Stimulated activated memory B cell treated with anti-CD40 and anti-IgM and Interleukin-4, amounts not matched to agents 10 μg/mL and 1 μg/mL and 100 μg/mL, for 72 hours (primary cell): ENCODE results near the gene TAOK2.
"Not testable (repeated sequence)": the region's sequence is repeated elsewhere in the genome, so short reads cannot be mapped to it uniquely, and the experiment has no call there.

ENCODE experiments used
- ATAC-seq: fragments of 150-1000 bp; cut with Tn5 transposase; 2 replicates; pipeline ENCODE4 v1.10.0; 2021
- H3K27ac Mint-ChIP-seq: one replicate; pipeline ENCODE4 v1.8.0; 2022; ENCODE audit warnings: mild to moderate bottlenecking, mixed read lengths
- H3K27me3 Mint-ChIP-seq: one replicate; pipeline ENCODE4 v1.8.0; 2022; ENCODE audit warnings: mixed read lengths
- H3K36me3 Mint-ChIP-seq: one replicate; pipeline ENCODE4 v1.8.0; 2022; ENCODE audit warnings: mixed read lengths
- H3K4me1 Mint-ChIP-seq: one replicate; pipeline ENCODE4 v1.8.0; 2022; ENCODE audit warnings: mixed read lengths
- H3K4me3 Mint-ChIP-seq: one replicate; pipeline ENCODE4 v1.8.0; 2022; ENCODE audit warnings: mild to moderate bottlenecking, moderate library complexity, mixed read lengths
- H3K9me3 Mint-ChIP-seq: one replicate; pipeline ENCODE4 v1.8.0; 2022; ENCODE audit warnings: mixed read lengths

The TAOK2 gene

DNA sequence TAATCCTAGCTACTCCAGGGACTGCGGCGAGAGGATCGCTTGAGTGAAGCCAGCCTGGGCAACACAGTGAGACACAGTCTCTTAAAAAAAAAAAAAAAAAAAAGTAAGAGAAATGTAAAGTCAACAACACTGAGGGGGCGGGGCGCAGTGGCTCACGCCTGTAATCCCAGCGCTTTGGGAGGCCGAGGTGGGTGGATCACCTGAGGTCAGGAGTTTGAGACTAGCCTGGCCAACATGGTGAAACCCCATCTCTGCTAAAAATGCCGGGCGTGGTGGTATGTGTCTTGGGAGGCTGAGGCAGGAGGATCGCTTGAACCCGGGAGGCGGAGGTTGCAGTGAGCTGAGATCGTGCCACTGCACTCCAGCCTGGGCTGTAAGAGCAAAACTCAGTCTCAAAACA, 38.9 kb downstream of the TAOK2 start:
- H3K27me3 Mint-ChIP-seq = peaks cover 65% of the 10 kb centered on the region
- peaks cover 21% of the 10 kb centered on the region for H3K4me1 Mint-ChIP-seq
- not testable (repeated sequence) for H3K36me3 Mint-ChIP-seq, H3K27ac Mint-ChIP-seq, H3K4me3 Mint-ChIP-seq, H3K9me3 Mint-ChIP-seq, ATAC-seq

DNA sequence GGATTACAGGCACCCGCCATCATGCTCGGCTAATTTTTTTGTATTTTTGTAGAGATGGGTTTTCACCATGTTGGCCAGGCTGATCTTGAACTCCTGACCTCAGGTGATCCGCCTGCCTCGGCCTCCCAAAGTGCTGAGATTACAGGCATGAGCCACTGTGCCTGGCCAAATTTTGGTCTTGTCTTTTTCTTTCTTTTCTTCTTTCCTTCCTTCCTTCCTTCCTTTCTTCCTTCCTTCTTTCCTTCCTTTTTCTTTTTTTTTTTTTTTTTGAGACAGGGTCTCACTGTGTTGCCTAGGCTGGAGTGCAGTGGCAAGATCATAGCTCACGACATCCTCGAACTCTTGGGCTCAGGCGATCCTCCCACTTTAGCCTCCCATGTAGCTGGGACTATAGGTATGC, 41.8 kb downstream of the TAOK2 start:
- not testable (repeated sequence) for H3K4me3 Mint-ChIP-seq, H3K9me3 Mint-ChIP-seq, ATAC-seq, H3K36me3 Mint-ChIP-seq, H3K27ac Mint-ChIP-seq
- Mint-ChIP-seq H3K27me3 (peaks cover 39% of the 10 kb centered on the region), H3K4me1 (peaks cover 14% of the 10 kb centered on the region)

DNA sequence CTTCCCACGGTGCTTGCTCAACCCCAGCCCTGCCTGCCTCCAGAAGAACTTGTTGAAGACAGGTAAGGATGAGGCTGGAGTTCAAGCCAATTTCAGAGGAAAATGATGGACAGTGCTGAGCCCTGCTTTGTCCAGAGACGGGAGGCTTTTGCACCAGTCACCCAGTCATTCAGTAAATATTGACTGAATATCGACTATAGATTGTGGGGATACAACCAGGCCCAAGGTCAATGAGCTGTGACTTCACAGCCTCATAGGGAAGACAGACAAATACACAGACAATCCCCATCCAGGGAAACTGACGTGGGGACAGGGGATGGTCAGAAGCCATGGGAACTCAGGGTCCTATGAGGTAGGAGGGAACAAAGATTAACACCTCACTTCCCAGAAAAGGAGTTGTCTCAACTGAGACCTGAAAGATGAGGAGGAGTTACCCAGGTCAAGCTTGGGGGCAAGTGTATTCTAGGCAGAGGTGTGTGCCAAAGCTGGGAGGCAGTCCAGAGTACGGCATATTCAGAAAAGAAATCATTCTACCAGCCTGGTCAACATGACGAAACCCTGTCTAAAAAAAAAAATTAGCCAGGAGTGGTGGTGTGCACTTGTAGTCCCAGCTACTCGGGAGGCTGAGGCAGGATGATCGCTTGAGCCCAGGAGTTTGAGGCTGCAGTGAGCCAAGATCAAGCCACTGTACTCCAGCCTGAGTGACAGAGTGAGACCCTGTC, 43.0 kb downstream of the TAOK2 start:
- Mint-ChIP-seq H3K4me3 (no peak overlapping the region), H3K36me3 (no peaks in the 10 kb centered on the region), H3K9me3 (no peaks in the 10 kb centered on the region), H3K27me3 (peaks cover 28% of the 10 kb centered on the region), H3K4me1 (peaks cover 20% of the 10 kb centered on the region), H3K27ac (no peak overlapping the region)
- ATAC-seq = no peak

DNA sequence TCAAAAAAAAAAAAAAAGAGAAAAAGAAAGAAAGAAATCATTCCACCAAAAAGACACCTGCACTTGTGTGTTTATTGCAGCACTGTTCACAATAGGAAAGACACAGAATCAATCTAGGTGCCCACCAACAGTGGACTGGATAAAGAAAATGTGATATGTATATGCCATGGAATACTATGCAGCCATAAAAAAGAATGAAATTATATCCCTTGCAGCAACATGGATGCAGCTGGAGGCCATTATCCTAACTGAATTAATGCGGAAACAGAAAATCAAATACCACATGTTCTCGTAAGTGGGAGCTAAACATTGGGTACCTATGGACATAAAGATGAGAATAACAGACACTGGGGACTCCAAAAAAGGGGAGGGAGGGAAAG, 43.6 kb downstream of the TAOK2 start:
- H3K27ac Mint-ChIP-seq = no peak overlapping the region

DNA sequence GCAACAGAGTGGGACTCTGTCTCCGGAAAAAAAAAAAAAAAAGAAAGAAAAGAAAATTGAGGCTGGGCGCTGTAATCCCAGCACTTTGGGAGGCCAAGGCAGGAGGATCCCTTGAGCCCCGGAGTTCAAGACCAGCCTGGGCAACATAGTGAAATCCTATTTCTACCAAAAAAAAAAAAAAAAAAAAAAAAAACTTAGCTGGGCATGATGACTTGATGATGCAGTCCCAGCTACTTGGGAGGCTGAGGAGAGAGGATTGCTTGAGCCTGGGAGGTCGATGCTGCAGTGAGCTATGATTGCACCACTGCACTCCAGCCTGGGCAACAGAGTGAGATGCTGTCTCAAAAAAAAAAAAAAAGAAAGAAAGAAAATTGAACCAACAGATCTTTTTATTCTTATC, 44.3 kb downstream of the TAOK2 start:
- not testable (repeated sequence) for H3K27ac Mint-ChIP-seq, H3K36me3 Mint-ChIP-seq, ATAC-seq, H3K9me3 Mint-ChIP-seq, H3K4me3 Mint-ChIP-seq
- Mint-ChIP-seq H3K4me1 (peaks cover 15% of the 10 kb centered on the region), H3K27me3 (peaks cover 21% of the 10 kb centered on the region)

More for the DNA sequence above, 43.6 kb downstream of the TAOK2 start:
- Mint-ChIP-seq H3K27me3 (peaks cover 23% of the 10 kb centered on the region), H3K36me3 (no peaks in the 10 kb centered on the region), H3K4me3 (no peak overlapping the region), H3K9me3 (no peaks in the 10 kb centered on the region), H3K4me1 (peaks cover 15% of the 10 kb centered on the region)
- ATAC-seq = no peak

DNA sequence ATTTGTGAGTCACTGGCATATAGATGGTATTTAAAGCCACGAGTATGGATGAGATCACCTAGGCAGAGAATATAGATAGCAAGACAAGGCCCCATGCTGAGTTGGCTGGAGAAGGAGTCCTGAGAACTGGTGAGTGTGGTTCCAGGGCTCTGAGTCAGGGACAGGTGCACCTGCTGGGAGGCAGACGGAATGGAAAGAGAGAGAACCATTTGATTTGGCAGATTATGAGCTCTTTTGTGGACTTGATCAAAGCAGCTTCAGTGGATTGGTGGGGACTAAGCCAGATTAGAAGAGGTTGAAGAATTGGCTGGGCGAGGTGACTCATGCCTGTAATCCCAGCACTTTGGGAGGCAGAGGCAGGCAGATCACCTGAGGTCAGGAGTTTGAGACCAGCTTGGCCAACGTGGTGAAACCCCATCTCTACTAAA, 45.1 kb downstream of the TAOK2 start:
- no peak overlapping the region for H3K27ac Mint-ChIP-seq
- peaks cover 15% of the 10 kb centered on the region for H3K4me1 Mint-ChIP-seq
- H3K36me3 Mint-ChIP-seq = no peaks in the 10 kb centered on the region
- no peaks in the 10 kb centered on the region for H3K9me3 Mint-ChIP-seq
- peaks cover 29% of the 10 kb centered on the region for H3K27me3 Mint-ChIP-seq
- H3K4me3 Mint-ChIP-seq = no peak overlapping the region
- ATAC-seq = no peak

DNA sequence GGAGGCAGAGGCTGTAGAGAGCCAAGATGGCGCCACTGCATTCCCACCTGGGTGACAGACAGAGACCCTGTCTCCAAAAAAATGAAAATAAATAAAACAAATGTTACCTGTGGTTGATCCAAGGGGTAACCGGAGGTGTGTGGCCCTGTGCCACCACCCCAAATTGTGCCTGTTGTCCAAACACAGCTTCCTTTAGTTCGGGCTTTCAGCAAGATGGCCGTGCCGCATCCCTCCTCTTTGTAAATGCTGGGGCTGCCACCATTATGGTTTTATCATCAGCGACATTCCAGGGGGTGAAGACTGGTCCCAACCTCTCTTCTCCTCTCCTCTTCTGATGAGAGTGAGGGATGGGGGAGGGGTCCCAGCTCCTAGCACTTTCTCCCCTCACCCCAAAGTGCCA, 49.2 kb downstream of the TAOK2 start, which contains the start of gene C16orf92:
TSS of gene C16orf92 (plus strand) at position 312 of the 400 bp plus-strand sequence. CDS start 143 bp downstream, outside the sequence.
- Mint-ChIP-seq H3K27ac (no peak within 1 kb of the TSS), H3K4me1 (peaks cover 21% of the 10 kb centered on the region), H3K4me3 (no peak within 1 kb of the TSS), H3K9me3 (no peaks in the 10 kb centered on the region), H3K27me3 (peaks cover 43% of the 10 kb centered on the region), H3K36me3 (no peaks in the 10 kb centered on the region)
- no peak for ATAC-seq

DNA sequence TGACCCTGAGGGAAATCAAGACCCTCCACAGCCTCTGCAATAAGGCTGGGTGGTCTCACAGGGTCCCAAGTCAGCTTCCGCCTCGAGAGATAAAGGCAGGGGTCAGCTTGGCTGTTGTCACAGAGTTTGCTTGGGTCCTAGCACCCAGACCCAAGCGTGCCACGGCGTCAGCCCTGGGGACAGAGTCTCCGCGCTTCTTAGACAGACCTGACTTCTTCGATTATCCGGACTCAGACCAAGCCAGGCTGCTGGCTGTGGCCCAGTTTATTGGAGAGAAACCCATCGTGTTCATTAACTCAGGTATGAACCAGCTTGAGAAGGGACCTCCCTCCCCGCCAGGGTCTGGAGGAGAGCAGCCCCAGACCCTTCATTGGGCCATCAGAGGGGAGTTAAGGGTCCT, 49.9 kb downstream of the TAOK2 start:
- Mint-ChIP-seq H3K4me1 (peaks cover 21% of the 10 kb centered on the region), H3K36me3 (no peaks in the 10 kb centered on the region), H3K4me3 (no peak overlapping the region), H3K27me3 (peaks cover 50% of the 10 kb centered on the region), H3K9me3 (no peaks in the 10 kb centered on the region), H3K27ac (no peak overlapping the region)
- no peak for ATAC-seq

DNA sequence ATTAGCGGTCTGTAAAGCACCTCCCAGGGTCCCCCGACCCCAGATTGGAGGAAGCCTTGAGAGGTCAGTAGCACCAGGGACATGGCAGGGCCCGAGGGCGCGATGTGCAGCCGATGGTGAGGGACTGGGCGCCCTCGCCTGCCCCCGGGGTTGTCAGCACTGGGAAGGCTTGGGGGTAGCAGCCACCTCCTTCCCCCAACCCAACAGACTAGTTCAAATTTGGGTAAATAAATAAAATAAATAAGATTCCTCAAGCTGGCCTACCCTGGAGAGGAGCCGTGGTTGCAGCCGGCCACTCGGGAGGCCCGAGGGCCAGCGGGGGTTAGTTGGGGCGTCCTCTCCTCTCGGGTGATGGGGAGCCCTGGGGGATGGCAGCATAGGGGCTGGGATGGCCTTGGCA, 50.8 kb downstream of the TAOK2 start:
- H3K4me1 Mint-ChIP-seq = peaks cover 21% of the 10 kb centered on the region
- no peak overlapping the region for H3K27ac Mint-ChIP-seq
- ATAC-seq = no peak
- H3K9me3 Mint-ChIP-seq = no peaks in the 10 kb centered on the region
- H3K4me3 Mint-ChIP-seq = no peak overlapping the region
- peaks cover 59% of the 10 kb centered on the region for H3K27me3 Mint-ChIP-seq
- H3K36me3 Mint-ChIP-seq = no peaks in the 10 kb centered on the region

DNA sequence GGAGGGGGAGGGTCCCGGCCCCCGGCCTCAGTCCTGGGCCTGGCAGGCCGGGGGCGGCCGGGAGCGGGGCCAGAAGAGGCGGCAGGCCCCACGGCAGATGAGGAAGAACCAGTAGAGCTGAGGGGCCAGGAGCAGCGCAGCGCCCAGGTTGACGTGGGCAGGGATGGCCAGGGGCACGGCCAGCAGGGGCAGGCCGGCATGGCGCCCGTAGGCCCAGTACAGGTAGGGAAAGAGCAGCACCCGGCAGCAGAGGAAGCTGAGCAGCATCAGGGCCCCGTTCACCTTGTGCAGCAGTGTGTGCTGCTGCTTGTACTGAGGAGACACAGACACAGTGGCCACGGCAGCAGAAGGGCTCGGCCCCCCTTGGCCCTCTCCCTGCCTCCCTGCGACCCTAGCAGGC, 51.5 kb downstream of the TAOK2 start:
- H3K9me3 Mint-ChIP-seq = no peaks in the 10 kb centered on the region
- H3K4me1 Mint-ChIP-seq = peaks cover 23% of the 10 kb centered on the region
- no peak for ATAC-seq
- H3K4me3 Mint-ChIP-seq = no peak overlapping the region
- H3K27ac Mint-ChIP-seq = no peak overlapping the region
- peaks cover 66% of the 10 kb centered on the region for H3K27me3 Mint-ChIP-seq
- H3K36me3 Mint-ChIP-seq = no peaks in the 10 kb centered on the region

DNA sequence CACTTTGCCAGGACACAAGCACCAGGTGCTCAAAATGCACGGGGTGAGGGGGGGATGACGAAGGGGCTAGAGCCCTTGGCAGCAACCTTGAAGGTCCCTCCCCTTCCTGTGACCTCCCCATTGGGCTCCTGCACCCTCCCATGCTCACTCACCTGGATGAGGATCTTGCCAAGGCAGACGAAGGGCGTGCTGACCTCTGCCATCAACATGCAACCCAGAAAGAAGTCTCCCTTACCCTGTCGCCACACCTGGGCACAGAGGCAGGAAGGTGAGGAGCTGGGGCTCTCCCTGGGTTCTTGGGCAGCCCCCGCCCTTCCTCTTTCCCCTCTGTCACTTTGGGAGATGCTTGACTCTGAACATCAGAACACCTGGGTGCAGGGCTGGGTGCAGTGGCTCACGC, 51.9 kb downstream of the TAOK2 start:
- Mint-ChIP-seq H3K4me1 (peaks cover 25% of the 10 kb centered on the region), H3K27me3 (peaks cover 70% of the 10 kb centered on the region), H3K36me3 (no peaks in the 10 kb centered on the region), H3K9me3 (no peaks in the 10 kb centered on the region), H3K4me3 (no peak overlapping the region), H3K27ac (no peak overlapping the region)
- no peak for ATAC-seq

DNA sequence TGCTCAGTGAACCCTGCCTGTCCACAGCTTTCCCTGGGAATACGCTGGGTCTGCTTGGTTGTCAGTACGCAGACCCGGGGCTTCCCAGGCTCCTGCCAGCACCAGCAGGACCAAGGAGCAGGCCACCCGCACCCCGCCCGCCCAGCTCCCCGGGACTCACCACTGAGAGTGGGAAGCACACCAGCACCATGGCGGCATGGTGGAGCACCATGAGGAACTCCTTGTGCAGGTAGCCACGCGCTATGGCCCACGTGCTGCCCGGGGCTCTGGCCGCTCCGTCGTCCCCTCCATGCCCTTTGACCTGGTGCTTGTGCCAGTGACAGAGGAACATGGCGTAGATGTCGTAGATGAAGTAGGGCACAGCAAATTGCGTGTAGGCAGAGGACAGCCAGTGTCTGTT, 52.8 kb downstream of the TAOK2 start:
- Mint-ChIP-seq H3K27ac (no peak overlapping the region), H3K36me3 (no peaks in the 10 kb centered on the region), H3K4me1 (peaks cover 16% of the 10 kb centered on the region), H3K9me3 (no peaks in the 10 kb centered on the region), H3K27me3 (peaks cover 79% of the 10 kb centered on the region), H3K4me3 (no peak overlapping the region)
- ATAC-seq = no peak

DNA sequence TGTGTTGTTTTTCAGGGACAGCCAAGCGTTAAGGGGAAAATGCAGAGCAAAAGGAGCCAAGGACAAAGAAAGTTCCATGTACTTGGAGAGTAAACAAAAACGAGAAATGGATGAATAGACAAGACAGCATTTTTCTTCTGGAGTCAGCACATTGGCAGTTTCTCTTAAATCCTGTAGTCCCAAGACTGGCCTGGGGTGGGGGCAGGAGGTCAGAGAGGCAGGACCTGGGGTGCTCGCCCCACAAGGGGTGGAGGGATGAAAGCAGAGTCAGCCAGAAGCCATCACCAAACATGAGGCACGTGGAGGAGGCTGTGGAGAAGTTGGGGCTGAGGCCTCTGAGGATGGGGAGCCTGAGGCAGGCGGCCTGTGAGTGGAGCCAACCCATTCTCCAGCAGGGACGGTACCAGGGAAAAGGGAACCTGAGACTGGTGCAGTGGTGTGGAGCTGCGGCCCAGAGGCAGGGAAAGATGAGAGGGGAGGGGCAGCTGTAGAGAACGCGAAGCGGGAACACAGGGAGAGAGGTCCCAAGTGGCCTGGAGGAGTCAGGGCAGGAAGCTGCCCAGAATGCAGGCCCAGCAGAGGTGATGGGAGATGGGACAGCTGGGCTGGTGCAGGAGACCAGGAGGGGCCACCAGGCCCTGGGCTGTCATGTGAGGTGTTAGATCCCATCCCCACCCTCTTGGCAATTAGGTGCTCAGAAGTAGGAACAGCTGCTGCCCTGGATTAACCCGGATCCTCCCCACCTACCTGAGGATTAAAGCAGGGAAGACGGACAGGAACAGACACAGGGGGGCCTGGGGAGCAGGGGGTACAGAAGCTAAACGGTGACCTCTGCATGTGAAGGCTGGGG, 54.1 kb downstream of the TAOK2 start:
- Mint-ChIP-seq H3K27me3 (peaks cover 92% of the 10 kb centered on the region), H3K27ac (no peak overlapping the region), H3K4me1 (peaks cover 20% of the 10 kb centered on the region), H3K9me3 (no peaks in the 10 kb centered on the region), H3K36me3 (no peaks in the 10 kb centered on the region), H3K4me3 (no peak overlapping the region)
- no peak for ATAC-seq

DNA sequence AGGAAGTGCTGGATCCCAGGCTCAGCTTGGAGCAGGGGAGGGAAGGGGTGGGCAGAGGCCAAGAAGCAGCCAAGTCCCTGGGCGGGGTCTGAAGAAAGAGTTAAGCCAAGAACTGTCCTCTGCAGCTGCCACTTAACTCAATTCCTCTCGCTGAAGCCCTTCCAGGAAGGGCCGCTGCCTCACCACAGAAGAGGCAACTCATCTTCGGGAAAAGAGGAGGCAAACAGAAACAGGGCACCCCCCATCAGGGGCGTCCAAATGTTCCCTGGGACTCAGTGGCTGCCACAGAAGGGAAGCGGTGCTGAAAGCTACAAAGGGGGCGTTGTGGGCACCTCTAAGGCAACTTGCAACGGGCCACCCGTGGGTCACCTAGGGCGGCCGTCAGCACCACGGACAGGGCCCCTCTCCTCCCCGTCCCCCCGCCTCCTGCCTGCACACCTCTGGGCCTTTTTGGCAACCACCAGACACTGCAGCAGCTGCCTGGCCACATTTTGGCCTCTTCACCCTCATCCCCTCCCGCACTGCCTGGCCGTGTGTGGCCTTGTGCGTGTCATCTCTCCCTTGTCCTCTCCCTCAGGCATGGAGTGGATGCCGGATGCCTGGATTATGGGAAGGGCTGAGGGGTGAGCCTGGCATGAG, 54.9 kb downstream of the TAOK2 start:
- no peak for ATAC-seq
- H3K27me3 Mint-ChIP-seq = peaks cover 94% of the 10 kb centered on the region

DNA sequence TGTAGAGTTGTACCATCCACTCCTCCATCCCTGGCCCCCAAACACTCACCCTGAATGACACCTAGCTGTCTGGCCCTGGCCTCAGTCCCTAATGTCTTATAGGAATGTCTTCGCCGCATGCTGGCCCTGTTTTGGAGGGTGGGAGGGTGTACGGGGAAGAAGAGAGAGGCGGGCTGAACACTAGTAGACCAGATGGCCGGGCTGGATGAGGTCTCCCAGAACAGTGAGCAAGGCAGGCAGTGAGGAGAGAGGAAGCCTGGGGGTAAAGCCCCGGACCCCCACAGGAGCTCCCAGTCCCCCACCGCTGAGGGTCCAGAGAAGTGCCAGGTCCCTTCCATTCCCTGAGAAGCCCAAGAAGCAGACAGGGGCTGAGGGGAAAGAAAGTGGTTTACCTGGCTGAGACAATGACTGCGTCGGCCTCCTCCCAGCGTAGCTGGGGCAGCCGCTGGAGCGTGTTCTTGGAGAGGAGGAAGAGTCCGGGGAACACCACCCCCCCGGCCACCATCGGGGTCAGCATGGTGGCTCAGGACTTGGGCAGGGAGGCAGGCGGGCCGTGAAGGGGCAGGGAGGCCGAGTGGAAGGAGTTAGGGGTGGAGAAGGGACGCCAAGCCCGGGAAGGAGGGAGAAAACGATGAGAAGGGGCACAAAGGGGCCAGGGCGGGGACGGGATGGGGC, 56.5 kb downstream of the TAOK2 start:
- Mint-ChIP-seq H3K4me3 (no peak overlapping the region), H3K36me3 (no peaks in the 10 kb centered on the region), H3K4me1 (peaks cover 23% of the 10 kb centered on the region), H3K9me3 (no peaks in the 10 kb centered on the region), H3K27ac (no peak overlapping the region), H3K27me3 (peaks cover 97% of the 10 kb centered on the region)
- ATAC-seq = no peak

More for the DNA sequence above, 54.9 kb downstream of the TAOK2 start:
- Mint-ChIP-seq H3K27ac (no peak overlapping the region), H3K4me3 (no peak overlapping the region), H3K4me1 (peaks cover 20% of the 10 kb centered on the region), H3K9me3 (no peaks in the 10 kb centered on the region), H3K36me3 (no peaks in the 10 kb centered on the region)
